ENCODE measurements around the gene KLF6.

GRCh38 chr10:3822541-3823330 is 37.7 kb upstream of the KLF6 start:
- TF ChIP-seq CTCF (conservative IDR thresholded peaks at IDR 0.05 in 1 of 2, IDR thresholded peaks at IDR 0.05 in 1 of 2; ENCODE audit: low read depth in 1 of 2, low read length in 2 of 2) (no peak), EZH2 (IDR thresholded peaks at IDR 0.05; ENCODE audit: low read length, missing control alignments) (no peak)

Data from fibroblast of lung (primary cell).